Measurements from ENCODE around the gene SSH2.

SSH2 gene

GRCh38 chr17:29847527-29848400, 82.3 kb downstream of the SSH2 start:
- DNase-seq (ENCODE audit: low spot score), result no peak
- Mint-ChIP-seq H3K27ac (no peak overlapping the region), H3K4me3 (no peak overlapping the region), H3K9me3 (no peaks in the 10 kb centered on the region), H3K27me3 (ENCODE audit: low read depth) (no peaks in the 10 kb centered on the region), H3K36me3 (ENCODE audit: low read depth) (peaks cover 1% of the 10 kb centered on the region), H3K4me1 (ENCODE audit: low read depth) (no peaks in the 10 kb centered on the region)

GRCh38 chr17:29847118-29847517, 82.9 kb downstream of the SSH2 start:
- Mint-ChIP-seq H3K9me3 (no peaks in the 10 kb centered on the region), H3K4me1 (ENCODE audit: low read depth) (no peaks in the 10 kb centered on the region), H3K27me3 (ENCODE audit: low read depth) (no peaks in the 10 kb centered on the region), H3K36me3 (ENCODE audit: low read depth) (peaks cover 1% of the 10 kb centered on the region), H3K4me3 (no peak overlapping the region), H3K27ac (no peak overlapping the region)
- DNase-seq (ENCODE audit: low spot score), result no peak

GRCh38 chr17:29846298-29846697, 83.7 kb downstream of the SSH2 start:
- Mint-ChIP-seq H3K4me1 (ENCODE audit: low read depth) (no peaks in the 10 kb centered on the region), H3K36me3 (ENCODE audit: low read depth) (peaks cover 1% of the 10 kb centered on the region), H3K27me3 (ENCODE audit: low read depth) (no peaks in the 10 kb centered on the region), H3K9me3 (no peaks in the 10 kb centered on the region), H3K27ac (no peak overlapping the region), H3K4me3 (no peak overlapping the region)
- DNase-seq (ENCODE audit: low spot score), result no peak

GRCh38 chr17:29844339-29845048, 85.5 kb downstream of the SSH2 start:
- peaks cover 1% of the 10 kb centered on the region for H3K36me3 Mint-ChIP-seq (ENCODE audit: low read depth)
- H3K27ac Mint-ChIP-seq, result no peak overlapping the region
- H3K4me1 Mint-ChIP-seq (ENCODE audit: low read depth), result no peaks in the 10 kb centered on the region
- H3K4me3 Mint-ChIP-seq, result no peak overlapping the region
- no peaks in the 10 kb centered on the region for H3K27me3 Mint-ChIP-seq (ENCODE audit: low read depth)
- no peaks in the 10 kb centered on the region for H3K9me3 Mint-ChIP-seq
- DNase-seq (ENCODE audit: low spot score), result no peak

GRCh38 chr17:29840884-29841283, 89.1 kb downstream of the SSH2 start:
- H3K9me3 Mint-ChIP-seq, result no peaks in the 10 kb centered on the region
- H3K27ac Mint-ChIP-seq, result no peak overlapping the region
- H3K4me3 Mint-ChIP-seq, result no peak overlapping the region
- no peaks in the 10 kb centered on the region for H3K27me3 Mint-ChIP-seq (ENCODE audit: low read depth)
- no peaks in the 10 kb centered on the region for H3K36me3 Mint-ChIP-seq (ENCODE audit: low read depth)
- DNase-seq (ENCODE audit: low spot score), result no peak
- no peaks in the 10 kb centered on the region for H3K4me1 Mint-ChIP-seq (ENCODE audit: low read depth)

GRCh38 chr17:29839656-29840055, 90.4 kb downstream of the SSH2 start:
- no peaks in the 10 kb centered on the region for H3K4me1 Mint-ChIP-seq (ENCODE audit: low read depth)

GRCh38 chr17:29838961-29839360, 91.1 kb downstream of the SSH2 start:
- Mint-ChIP-seq H3K9me3 (no peaks in the 10 kb centered on the region), H3K27me3 (ENCODE audit: low read depth) (no peaks in the 10 kb centered on the region), H3K36me3 (ENCODE audit: low read depth) (no peaks in the 10 kb centered on the region), H3K4me3 (no peak overlapping the region), H3K27ac (no peak overlapping the region), H3K4me1 (ENCODE audit: low read depth) (no peaks in the 10 kb centered on the region)
- no peak for DNase-seq (ENCODE audit: low spot score)

More at GRCh38 chr17:29839656-29840055, 90.4 kb downstream of the SSH2 start:
- DNase-seq (ENCODE audit: low spot score), result no peak
- no peaks in the 10 kb centered on the region for H3K27me3 Mint-ChIP-seq (ENCODE audit: low read depth)
- no peaks in the 10 kb centered on the region for H3K9me3 Mint-ChIP-seq
- H3K36me3 Mint-ChIP-seq (ENCODE audit: low read depth), result no peaks in the 10 kb centered on the region
- no peak overlapping the region for H3K27ac Mint-ChIP-seq
- H3K4me3 Mint-ChIP-seq, result no peak overlapping the region

GRCh38 chr17:29837531-29837930, 92.5 kb downstream of the SSH2 start:
- no peak for DNase-seq (ENCODE audit: low spot score)
- Mint-ChIP-seq H3K9me3 (no peaks in the 10 kb centered on the region), H3K27ac (no peak overlapping the region), H3K4me3 (no peak overlapping the region), H3K27me3 (ENCODE audit: low read depth) (no peaks in the 10 kb centered on the region), H3K36me3 (ENCODE audit: low read depth) (no peaks in the 10 kb centered on the region), H3K4me1 (ENCODE audit: low read depth) (no peaks in the 10 kb centered on the region)

- H3K27ac Mint-ChIP-seq, result no peak overlapping the region
- no peaks in the 10 kb centered on the region for H3K4me1 Mint-ChIP-seq (ENCODE audit: low read depth)
- DNase-seq (ENCODE audit: low spot score), result no peak
- H3K4me3 Mint-ChIP-seq, result no peak overlapping the region
- peaks cover 2% of the 10 kb centered on the region for H3K36me3 Mint-ChIP-seq (ENCODE audit: low read depth)
- no peaks in the 10 kb centered on the region for H3K9me3 Mint-ChIP-seq
- no peaks in the 10 kb centered on the region for H3K27me3 Mint-ChIP-seq (ENCODE audit: low read depth)
These were observed 93.4 kb downstream of the SSH2 start for GRCh38 chr17:29836643-29837042.

GRCh38 chr17:29835435-29836351, 94.3 kb downstream of the SSH2 start:
- Mint-ChIP-seq H3K27me3 (ENCODE audit: low read depth) (no peaks in the 10 kb centered on the region), H3K9me3 (no peaks in the 10 kb centered on the region), H3K27ac (no peak overlapping the region), H3K36me3 (ENCODE audit: low read depth) (peaks cover 2% of the 10 kb centered on the region), H3K4me3 (no peak overlapping the region), H3K4me1 (ENCODE audit: low read depth) (no peaks in the 10 kb centered on the region)
- no peak for DNase-seq (ENCODE audit: low spot score)

GRCh38 chr17:29833801-29834200, 96.2 kb downstream of the SSH2 start:
- Mint-ChIP-seq H3K36me3 (ENCODE audit: low read depth) (peaks cover 2% of the 10 kb centered on the region), H3K9me3 (no peaks in the 10 kb centered on the region), H3K27ac (no peak overlapping the region)

GRCh38 chr17:29828676-29829284, 101.2 kb downstream of the SSH2 start:
- DNase-seq (ENCODE audit: low spot score), result no peak

More at GRCh38 chr17:29833801-29834200, 96.2 kb downstream of the SSH2 start:
- Mint-ChIP-seq H3K4me3 (no peak overlapping the region), H3K4me1 (ENCODE audit: low read depth) (peaks cover 3% of the 10 kb centered on the region), H3K27me3 (ENCODE audit: low read depth) (no peaks in the 10 kb centered on the region)
- DNase-seq (ENCODE audit: low spot score), result no peak

GRCh38 chr17:29827179-29827578, 102.8 kb downstream of the SSH2 start:
- H3K4me3 Mint-ChIP-seq, result no peak overlapping the region
- no peak overlapping the region for H3K27ac Mint-ChIP-seq
- H3K27me3 Mint-ChIP-seq (ENCODE audit: low read depth), result no peaks in the 10 kb centered on the region
- H3K9me3 Mint-ChIP-seq, result no peaks in the 10 kb centered on the region
- H3K4me1 Mint-ChIP-seq (ENCODE audit: low read depth), result peaks cover 8% of the 10 kb centered on the region
- DNase-seq (ENCODE audit: low spot score), result no peak
- H3K36me3 Mint-ChIP-seq (ENCODE audit: low read depth), result no peaks in the 10 kb centered on the region

More at GRCh38 chr17:29828676-29829284, 101.2 kb downstream of the SSH2 start:
- H3K4me3 Mint-ChIP-seq, result no peak overlapping the region
- H3K36me3 Mint-ChIP-seq (ENCODE audit: low read depth), result peaks cover 2% of the 10 kb centered on the region
- H3K27me3 Mint-ChIP-seq (ENCODE audit: low read depth), result no peaks in the 10 kb centered on the region
- no peaks in the 10 kb centered on the region for H3K9me3 Mint-ChIP-seq
- H3K4me1 Mint-ChIP-seq (ENCODE audit: low read depth), result peaks cover 8% of the 10 kb centered on the region
- no peak overlapping the region for H3K27ac Mint-ChIP-seq
